GM18951 (cell line): ENCODE data around the gene CNOT6.
"Not testable (repeated sequence)": the region's sequence is repeated elsewhere in the genome, so short reads cannot be mapped to it uniquely, and the experiment has no call there.

Source experiments
- POLR2A ChIP-seq: IDR thresholded peaks from 4 replicates; pipeline ENCODE4 v1.6.1; 2011; ENCODE audit warnings: mild to moderate bottlenecking; ENCODE audit not compliant: insufficient read length, insufficient read depth; ENCODE audit errors: extremely low read depth
- in situ Hi-C: fragments of 300-500 bp; cut with MboI; formaldehyde crosslinking; loops from one replicate; pipeline ENCODE4 v1.12.0; 2022; ENCODE audit warnings: low sequenced_read_pairs, mixed read lengths, inconsistent platforms; ENCODE audit not compliant: unreplicated experiment

Gene CNOT6

DNA sequence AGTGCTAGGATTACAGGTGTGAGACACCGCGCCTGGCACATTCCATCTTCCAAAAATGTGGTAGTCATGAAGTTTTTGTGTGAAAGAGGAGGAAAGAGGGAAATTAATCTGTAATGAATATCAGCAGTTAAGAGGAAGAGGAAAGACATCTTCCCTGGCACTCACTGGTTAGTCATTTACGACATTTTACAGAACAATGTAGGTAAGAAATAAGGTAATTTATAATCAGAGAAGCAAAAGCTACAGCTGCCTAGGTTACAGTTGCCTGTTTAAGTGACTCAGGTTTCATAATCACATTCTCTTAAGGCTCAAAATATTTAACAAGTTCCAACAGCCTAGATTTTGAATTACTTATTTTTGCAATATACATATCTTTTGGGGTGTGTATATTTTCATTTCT, 26.9 kb downstream of the CNOT6 start:
- in situ Hi-C loops = no loop called here
- TF ChIP-seq POLR2A = no peak

DNA sequence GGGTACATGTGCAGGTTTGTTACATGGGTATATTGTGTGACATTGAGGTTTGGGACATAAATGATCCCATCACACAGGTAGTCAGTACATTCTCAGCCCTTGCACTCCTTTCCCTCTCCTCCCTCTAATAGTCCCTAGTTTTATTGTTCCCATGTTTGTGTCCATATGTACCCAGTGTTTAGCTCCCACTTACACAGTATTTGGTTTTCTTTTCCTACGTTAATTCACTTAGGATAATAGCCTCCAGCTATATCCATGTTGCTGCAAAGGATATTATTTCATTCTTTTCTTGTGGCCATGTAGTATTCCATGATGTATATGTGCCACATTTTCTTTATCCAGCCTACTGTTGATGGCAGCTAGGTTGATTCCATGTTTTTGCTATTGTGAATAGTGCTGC, 27.4 kb downstream of the CNOT6 start:
- in situ Hi-C loops = no loop called here
- no peak for TF ChIP-seq POLR2A

DNA sequence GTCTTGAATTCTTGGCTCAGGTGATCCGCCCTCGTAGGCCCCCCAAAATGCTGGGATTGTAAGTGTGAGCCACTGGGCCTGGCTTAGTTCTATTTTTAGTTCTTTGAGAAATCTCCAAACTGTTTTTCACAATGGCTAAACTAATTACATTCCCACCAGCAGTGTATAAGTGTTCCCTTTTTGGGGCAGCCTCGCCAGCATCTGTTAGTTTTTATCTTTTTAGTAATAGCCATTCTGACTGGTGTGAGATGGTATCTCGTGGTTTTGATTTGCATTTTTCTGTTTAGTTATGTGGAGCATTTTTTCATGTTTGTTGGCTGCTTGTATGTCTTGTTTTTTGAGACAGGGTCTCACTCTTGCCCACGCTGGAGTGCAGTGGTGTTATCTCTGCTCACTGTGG, 28.2 kb downstream of the CNOT6 start:
- no peak for TF ChIP-seq POLR2A
- in situ Hi-C loops = no loop called here

DNA sequence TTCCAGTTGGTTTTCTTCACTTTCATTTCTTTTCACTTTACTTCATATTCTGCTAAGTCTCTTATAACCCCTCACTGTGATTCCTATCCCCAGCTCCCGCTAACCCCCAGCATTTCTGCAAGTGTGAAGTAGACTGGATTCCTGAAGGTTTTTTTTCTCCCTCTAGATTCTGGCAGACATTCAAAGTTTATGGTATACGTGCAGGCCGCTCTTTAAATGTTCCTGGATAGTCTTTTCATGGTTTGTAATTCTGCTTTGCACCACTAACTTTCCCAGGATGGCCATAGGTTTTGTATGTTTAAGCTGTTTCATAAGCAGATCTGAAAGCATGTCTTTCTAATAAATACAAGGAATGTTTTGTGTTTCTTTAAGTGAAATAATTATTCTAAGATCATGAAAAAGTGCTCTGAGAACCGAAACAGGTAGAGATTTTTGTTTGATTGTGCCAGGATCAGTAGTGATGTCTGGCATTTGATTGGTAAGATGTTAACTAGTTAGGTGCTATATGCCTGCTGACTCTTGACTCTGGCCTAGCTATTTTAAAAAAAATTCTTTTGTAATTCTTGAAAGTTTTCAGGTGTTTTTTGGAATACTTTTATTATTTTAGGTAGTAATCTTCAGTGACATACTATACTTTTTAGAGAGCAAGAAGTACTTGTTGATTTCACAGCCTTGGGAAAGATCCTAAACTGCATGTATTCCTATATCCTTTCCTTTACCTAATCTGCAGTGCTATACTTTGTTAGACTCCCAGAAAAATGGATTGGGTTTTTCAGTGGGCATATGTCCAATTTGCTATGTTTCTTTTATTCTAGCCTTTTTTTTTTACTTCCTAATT, 29.7 kb downstream of the CNOT6 start:
- in situ Hi-C loops = no loop called here
- TF ChIP-seq POLR2A = no peak

DNA sequence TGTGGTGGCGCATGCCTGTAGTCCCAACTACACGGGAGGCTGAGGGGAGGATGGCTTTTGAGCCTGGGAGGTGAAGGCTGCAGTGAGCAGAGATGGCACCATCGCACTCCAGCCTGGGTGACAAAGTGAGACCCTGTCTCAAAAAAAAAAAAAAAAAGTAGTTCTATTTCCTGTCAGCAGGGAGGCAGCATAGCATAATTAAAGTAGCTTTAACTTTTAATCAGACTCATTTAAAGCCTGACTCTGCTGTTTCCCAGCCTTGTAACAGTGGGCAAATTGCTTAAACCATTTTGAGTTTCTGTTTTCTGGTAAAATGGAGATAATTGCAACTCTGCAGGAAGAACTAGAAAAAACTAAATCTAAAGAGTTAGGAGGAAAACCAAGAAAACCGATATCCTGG, 31.2 kb downstream of the CNOT6 start:
- TF ChIP-seq POLR2A = no peak
- in situ Hi-C loops = no loop called here

DNA sequence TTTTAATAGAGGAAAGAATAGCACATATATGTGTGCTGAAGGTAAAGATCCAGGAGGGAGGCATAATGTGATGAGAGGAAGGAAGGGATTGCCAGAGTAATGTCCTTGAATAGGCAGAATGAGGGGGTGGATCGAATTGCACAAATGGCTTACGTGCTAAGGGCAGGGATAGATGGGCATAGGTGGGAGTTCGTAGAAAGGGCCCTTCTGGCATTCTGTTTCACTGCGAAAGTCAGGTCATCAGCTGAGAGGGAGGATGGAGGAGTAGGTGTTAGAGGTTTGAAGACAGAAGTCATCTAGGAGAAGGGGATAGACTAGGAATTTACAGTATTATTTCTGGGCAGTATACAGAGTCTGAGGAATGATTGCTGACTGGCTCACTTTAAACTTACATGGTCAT, 32.1 kb downstream of the CNOT6 start:
- in situ Hi-C loops = no loop called here
- no peak for TF ChIP-seq POLR2A

DNA sequence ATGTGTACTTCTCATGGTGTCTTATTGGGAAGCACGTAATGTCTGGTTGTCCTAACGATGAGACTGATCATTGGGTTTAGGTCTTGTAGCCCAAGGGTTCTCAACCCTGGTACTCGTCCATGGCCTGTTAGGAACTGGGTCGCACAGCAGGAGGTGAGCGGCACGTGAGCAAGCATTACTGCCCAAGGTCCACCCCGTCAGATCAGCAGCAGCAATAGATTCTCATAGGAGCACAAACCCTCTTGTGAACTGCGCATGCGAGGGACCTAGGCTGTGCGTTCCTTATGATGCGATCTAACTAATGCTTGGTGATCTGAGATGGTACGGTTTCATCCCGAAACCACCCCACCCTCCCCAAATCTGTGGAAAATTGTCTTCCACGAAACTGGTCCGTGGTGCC, 33.5 kb downstream of the CNOT6 start:
- TF ChIP-seq POLR2A = no peak
- in situ Hi-C loops = no loop called here

DNA sequence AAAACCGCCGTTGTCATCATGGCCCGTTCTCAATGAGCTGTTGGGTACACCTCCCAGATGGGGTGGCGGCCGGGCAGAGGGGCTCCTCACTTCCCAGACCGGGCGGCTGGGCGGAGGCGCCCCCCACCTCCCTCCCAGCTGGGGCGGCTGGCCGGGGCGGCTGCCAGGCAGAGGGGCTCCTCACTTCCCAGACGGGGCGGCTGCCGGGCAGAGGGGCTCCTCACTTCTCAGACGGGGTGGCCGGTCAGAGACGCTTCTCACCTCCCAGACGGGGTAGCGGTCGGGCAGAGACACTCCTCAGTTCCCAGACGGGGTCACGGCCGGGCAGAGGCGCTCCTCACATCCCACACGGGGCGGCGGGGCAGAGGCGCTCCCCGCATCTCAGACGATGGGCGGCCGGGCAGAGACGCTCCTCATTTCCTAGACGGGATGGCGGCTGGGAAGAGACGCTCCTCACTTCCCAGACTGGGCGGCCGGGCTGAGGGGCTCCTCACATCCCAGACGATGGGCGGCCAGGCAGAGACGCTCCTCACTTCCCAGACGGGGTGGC, 36.9 kb downstream of the CNOT6 start:
- in situ Hi-C loops = not testable (repeated sequence)

DNA sequence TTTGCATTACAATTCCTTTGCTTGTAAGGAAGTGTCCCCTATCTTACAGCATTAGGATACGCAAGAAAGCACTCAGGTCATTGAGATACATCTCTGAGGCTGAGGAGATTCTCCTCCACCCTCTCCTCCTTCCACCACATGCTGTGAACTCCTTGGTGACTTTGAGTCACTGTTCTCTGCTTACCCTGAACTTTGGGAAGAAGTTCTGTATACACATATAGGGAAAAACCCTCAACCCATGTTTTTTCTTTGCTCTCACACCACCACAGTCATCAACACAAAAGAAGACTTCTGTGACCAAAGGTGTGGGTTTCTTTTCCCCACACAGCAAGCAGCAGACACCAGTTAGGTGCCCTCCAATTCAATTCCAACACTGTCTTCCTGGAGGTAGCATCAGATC, 38.1 kb downstream of the CNOT6 start:
- no peak for TF ChIP-seq POLR2A
- in situ Hi-C loops = no loop called here

DNA sequence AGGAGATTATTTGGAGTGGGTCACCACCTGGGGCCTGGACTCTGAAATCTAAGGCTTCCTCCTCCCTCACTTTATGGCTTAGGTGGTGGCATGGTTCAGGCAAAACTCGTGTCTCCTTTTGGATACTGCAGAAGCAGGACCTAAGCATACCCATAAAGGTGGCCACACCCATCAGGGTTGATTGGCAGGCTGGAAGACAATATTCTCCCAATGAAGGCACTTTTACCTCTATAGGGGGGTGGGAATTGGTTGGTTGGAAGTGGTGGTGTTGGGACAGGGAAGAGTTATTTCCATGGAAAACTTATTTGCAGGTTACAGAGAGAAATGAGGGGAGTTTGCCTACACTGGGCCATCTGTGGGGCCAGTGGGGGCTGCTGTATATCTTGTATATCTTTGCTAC, 39.7 kb downstream of the CNOT6 start:
- in situ Hi-C loops = no loop called here
- no peak for TF ChIP-seq POLR2A

DNA sequence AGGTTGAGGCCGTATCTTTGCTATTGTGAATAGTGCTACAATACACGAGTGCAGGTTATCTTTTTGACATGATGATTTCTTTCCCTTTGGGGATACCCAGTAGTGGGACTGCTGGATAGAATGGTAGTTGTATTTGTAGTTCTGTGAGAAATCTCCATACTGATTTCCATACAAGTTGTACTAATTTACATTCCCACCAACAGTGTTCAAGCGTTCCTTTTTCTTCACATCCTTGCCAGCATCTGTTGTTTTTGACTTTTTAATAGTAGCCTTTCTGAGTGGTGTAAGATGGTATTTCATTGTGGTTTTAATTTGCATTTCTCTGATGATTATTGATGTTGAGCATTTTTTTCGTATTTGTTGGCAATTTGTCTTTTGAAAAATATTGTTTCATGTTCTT, 41.4 kb downstream of the CNOT6 start:
- in situ Hi-C loops = no loop called here
- TF ChIP-seq POLR2A = no peak

DNA sequence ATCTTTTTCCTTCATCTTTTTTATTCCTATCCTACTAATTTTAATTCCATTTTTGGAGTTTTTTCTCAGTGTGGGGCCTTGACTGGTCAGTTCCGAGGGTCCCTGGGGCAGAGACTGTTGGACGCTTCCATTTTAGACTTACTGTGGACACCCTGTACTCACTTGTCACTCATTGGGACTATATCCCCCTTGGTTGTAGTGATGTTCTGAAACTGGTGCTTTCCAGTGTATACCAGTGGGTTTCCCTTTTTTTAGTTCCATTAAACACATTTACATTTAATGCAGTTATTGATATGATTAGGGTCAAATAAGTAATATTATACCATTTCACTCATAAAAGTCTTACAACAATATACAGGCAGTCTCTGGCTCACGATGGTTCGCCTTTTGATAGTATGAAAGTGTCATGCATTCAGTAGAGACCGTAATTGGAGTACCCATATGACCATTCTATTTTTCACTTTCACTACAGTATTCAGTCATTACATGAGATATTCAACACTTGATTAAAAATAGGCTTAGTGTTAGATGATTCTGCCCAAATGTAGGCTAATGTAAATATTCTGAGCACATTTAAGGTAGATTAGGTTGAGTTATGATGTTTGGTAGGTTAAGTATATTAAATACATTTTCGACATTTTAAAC, 46.0 kb downstream of the CNOT6 start:
- in situ Hi-C loops = no loop called here
- TF ChIP-seq POLR2A = no peak

DNA sequence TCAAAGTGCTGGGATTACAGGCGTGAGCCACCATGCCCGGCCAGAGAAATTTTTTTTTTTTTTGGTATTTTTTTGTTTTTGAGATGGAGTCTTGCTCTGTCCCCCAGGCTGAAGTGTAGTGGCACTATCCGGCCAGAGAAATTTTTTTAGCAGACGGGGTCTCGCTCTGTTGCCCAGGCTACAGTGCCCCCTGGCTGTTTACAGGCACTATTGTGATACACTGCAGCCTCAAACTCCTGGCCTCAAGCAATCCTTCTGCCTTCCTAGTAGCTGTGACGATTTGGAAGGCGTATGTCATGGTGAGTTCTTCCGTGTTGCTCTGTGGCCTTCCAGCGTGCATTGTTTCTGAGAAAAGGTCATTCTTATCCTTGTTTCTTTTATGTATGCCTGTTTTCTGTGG, 47.5 kb downstream of the CNOT6 start:
- no peak for TF ChIP-seq POLR2A
- in situ Hi-C loops = no loop called here

DNA sequence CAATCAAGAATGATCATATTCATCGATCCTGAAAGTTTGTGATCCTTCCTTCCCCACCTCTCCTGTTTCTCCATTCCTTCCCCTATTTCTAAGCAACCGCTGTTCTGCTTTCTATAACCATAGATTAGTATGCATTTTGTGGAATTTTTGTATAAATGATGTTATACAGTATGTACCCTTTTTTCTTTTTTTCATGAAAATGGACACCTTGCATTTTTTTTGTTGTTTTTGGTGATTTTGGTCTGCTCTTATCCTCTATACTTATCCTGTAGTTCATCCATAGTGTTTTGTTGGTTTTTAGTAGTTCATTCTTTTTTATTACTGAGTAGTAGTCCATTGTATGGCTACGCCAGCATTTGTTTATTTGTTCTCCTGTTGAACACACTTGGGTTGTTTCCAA, 51.1 kb downstream of the CNOT6 start:
- in situ Hi-C loops = no loop called here
- TF ChIP-seq POLR2A = no peak
